IPS-20b (cell line): ENCODE results near the gene TTYH2.
"Not testable (repeated sequence)": the region's sequence is repeated elsewhere in the genome, so short reads cannot be mapped to it uniquely, and the experiment has no call there.

Source experiments
- H3K27ac ChIP-seq: one replicate; pipeline ENCODE4 v1.5.1; 2013; ENCODE audit warnings: low read length
- H3K27me3 ChIP-seq: 2 replicates; pipeline ENCODE4 v1.6.1; 2013; ENCODE audit warnings: mild to moderate bottlenecking, low read length, inconsistent platforms; ENCODE audit not compliant: insufficient read depth
- H3K36me3 ChIP-seq: 2 replicates; pipeline ENCODE4 v1.6.1; 2013; ENCODE audit warnings: low read depth, mild to moderate bottlenecking, inconsistent platforms, low read length, moderate library complexity; ENCODE audit not compliant: insufficient read depth
- H3K4me1 ChIP-seq: 2 replicates; pipeline ENCODE4 v1.6.1; 2013; ENCODE audit warnings: mild to moderate bottlenecking, control low read depth, inconsistent platforms, low read length, moderate library complexity; ENCODE audit not compliant: insufficient read depth
- H3K4me3 ChIP-seq: 2 replicates; pipeline ENCODE4 v1.5.1; 2013; ENCODE audit warnings: mild to moderate bottlenecking, low read length, inconsistent platforms
- H3K9ac ChIP-seq: 2 replicates; pipeline ENCODE4 v1.6.1; 2013; ENCODE audit warnings: low read depth, mild to moderate bottlenecking, inconsistent platforms, low read length, moderate library complexity
- H3K9me3 ChIP-seq: 2 replicates; pipeline ENCODE4 v1.6.1; 2013; ENCODE audit warnings: mild to moderate bottlenecking, low read depth, low read length, inconsistent platforms; ENCODE audit not compliant: insufficient read depth

The TTYH2 gene

GRCh38 chr17:74182041-74182723, 31.2 kb upstream of the TTYH2 start:
- H3K27me3 ChIP-seq = no peaks in the 10 kb centered on the region; the same call in 1 of the 2 replicates

GRCh38 chr17:74183411-74183810, 30.0 kb upstream of the TTYH2 start:
- H3K27me3 ChIP-seq = no peaks in the 10 kb centered on the region; the same call in 1 of the 2 replicates
- no peak overlapping the region for H3K9ac ChIP-seq
- H3K4me3 ChIP-seq = no peak overlapping the region

More at GRCh38 chr17:74182041-74182723, 31.2 kb upstream of the TTYH2 start:
- Histone ChIP-seq H3K4me3 (no peak overlapping the region), H3K4me1 (no peaks in the 10 kb centered on the region), H3K36me3 (no peaks in the 10 kb centered on the region), H3K27ac (no peak overlapping the region), H3K9me3 (no peaks in the 10 kb centered on the region), H3K9ac (no peak overlapping the region)

GRCh38 chr17:74185571-74186185, 27.7 kb upstream of the TTYH2 start:
- H3K27me3 ChIP-seq = no peaks in the 10 kb centered on the region; the same call in 1 of the 2 replicates
- no peak overlapping the region for H3K4me3 ChIP-seq
- H3K36me3 ChIP-seq = no peaks in the 10 kb centered on the region
- H3K4me1 ChIP-seq = no peaks in the 10 kb centered on the region
- H3K27ac ChIP-seq = no peak overlapping the region
- H3K9ac ChIP-seq = no peak overlapping the region
- no peaks in the 10 kb centered on the region for H3K9me3 ChIP-seq

More at GRCh38 chr17:74183411-74183810, 30.0 kb upstream of the TTYH2 start:
- no peaks in the 10 kb centered on the region for H3K9me3 ChIP-seq
- H3K27ac ChIP-seq = no peak overlapping the region
- no peaks in the 10 kb centered on the region for H3K36me3 ChIP-seq
- H3K4me1 ChIP-seq = no peaks in the 10 kb centered on the region

- H3K4me3 ChIP-seq = no peak overlapping the region
- no peaks in the 10 kb centered on the region for H3K4me1 ChIP-seq
- H3K36me3 ChIP-seq = no peaks in the 10 kb centered on the region
- H3K27me3 ChIP-seq = no peaks in the 10 kb centered on the region
- no peak overlapping the region for H3K9ac ChIP-seq
- H3K27ac ChIP-seq = no peak overlapping the region
- H3K9me3 ChIP-seq = no peaks in the 10 kb centered on the region
Measured at GRCh38 chr17:74186498-74186897, 26.9 kb upstream of the TTYH2 start.

- H3K4me3 ChIP-seq = no peak overlapping the region
- H3K4me1 ChIP-seq = no peaks in the 10 kb centered on the region
- H3K27me3 ChIP-seq = no peaks in the 10 kb centered on the region
- H3K9ac ChIP-seq = no peak overlapping the region
- no peak overlapping the region for H3K27ac ChIP-seq
- no peaks in the 10 kb centered on the region for H3K36me3 ChIP-seq
- H3K9me3 ChIP-seq = no peaks in the 10 kb centered on the region
Measured at GRCh38 chr17:74187761-74188160, 25.6 kb upstream of the TTYH2 start.

- H3K9me3 ChIP-seq, H3K4me1 ChIP-seq, H3K9ac ChIP-seq, H3K4me3 ChIP-seq, H3K27me3 ChIP-seq, H3K27ac ChIP-seq, H3K36me3 ChIP-seq: not testable (repeated sequence)
Measured at GRCh38 chr17:74188687-74189086, 24.7 kb upstream of the TTYH2 start.

GRCh38 chr17:74190154-74190553, 23.2 kb upstream of the TTYH2 start:
- Histone ChIP-seq H3K4me3 (no peak overlapping the region), H3K36me3 (no peaks in the 10 kb centered on the region), H3K9ac (no peak overlapping the region), H3K4me1 (no peaks in the 10 kb centered on the region), H3K27ac (no peak overlapping the region), H3K27me3 (peaks cover 4% of the 10 kb centered on the region; the same call in 1 of the 2 replicates), H3K9me3 (no peaks in the 10 kb centered on the region)

GRCh38 chr17:74190807-74191406, 22.5 kb upstream of the TTYH2 start:
- Histone ChIP-seq H3K4me1 (no peaks in the 10 kb centered on the region), H3K27ac (no peak overlapping the region), H3K4me3 (no peak overlapping the region), H3K9ac (no peak overlapping the region), H3K36me3 (no peaks in the 10 kb centered on the region), H3K27me3 (peaks cover 6% of the 10 kb centered on the region; the same call in 1 of the 2 replicates), H3K9me3 (no peaks in the 10 kb centered on the region)

- Histone ChIP-seq H3K36me3 (no peaks in the 10 kb centered on the region), H3K4me3 (no peak overlapping the region), H3K9ac (no peak overlapping the region), H3K27me3 (peaks cover 12% of the 10 kb centered on the region; the same call in 1 of the 2 replicates), H3K4me1 (no peaks in the 10 kb centered on the region), H3K27ac (no peak overlapping the region), H3K9me3 (no peaks in the 10 kb centered on the region)
Measured at GRCh38 chr17:74192950-74193781, 20.2 kb upstream of the TTYH2 start.

- H3K36me3 ChIP-seq = no peaks in the 10 kb centered on the region
- H3K9ac ChIP-seq = no peak overlapping the region
- no peak overlapping the region for H3K27ac ChIP-seq
- H3K4me1 ChIP-seq = no peaks in the 10 kb centered on the region
- H3K4me3 ChIP-seq = no peak overlapping the region
- no peaks in the 10 kb centered on the region for H3K9me3 ChIP-seq
- H3K27me3 ChIP-seq = peaks cover 12% of the 10 kb centered on the region
Measured at GRCh38 chr17:74194682-74195081, 18.7 kb upstream of the TTYH2 start.

- H3K4me3 ChIP-seq = no peak overlapping the region
Measured at GRCh38 chr17:74196541-74197317, 16.6 kb upstream of the TTYH2 start.

More at GRCh38 chr17:74196541-74197317, 16.6 kb upstream of the TTYH2 start:
- no peaks in the 10 kb centered on the region for H3K9me3 ChIP-seq
- H3K27me3 ChIP-seq = peaks cover 32% of the 10 kb centered on the region
- H3K36me3 ChIP-seq = no peaks in the 10 kb centered on the region
- no peak overlapping the region for H3K27ac ChIP-seq
- H3K4me1 ChIP-seq = 0 out of 2 replicates have a peak, but pooled peaks cover 3% of the 10 kb centered on the region
- H3K9ac ChIP-seq = no peak overlapping the region
